ENCODE data around the gene HLA-B.

The HLA-B gene

DNA sequence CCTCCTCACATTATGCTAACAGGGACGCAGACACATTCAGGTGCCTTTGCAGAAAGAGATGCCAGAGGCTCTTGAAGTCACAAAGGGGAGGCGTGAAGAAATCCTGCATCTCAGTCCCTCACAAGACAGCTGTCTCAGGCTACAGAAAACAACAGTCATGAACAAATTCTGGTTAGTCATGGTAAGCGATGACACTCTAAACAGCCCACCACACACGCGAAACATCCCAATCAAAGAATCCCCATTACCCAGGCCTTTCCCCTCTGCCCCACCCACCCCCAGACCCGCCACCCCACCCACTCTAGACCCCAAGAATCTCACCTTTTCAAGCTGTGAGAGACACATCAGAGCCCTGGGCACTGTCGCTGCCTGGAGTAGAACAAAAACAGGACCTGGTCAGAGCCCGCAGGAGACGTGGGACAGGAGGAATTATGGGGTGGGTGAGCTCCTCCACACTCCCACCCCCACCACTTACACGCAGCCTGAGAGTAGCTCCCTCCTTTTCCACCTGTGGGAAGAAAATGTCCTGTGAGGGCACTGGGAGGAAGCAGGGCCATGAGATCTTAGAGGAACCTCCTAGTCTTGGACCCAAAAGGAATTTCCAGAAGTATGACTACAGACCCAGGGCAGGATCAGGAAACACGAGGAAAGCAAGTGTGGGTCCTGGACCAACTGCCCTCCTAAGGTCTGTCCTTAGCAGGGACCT lies 2.7 kb downstream of the HLA-B start:
- H3K4me1 ChIP-seq (ENCODE audit: control insufficient read depth, insufficient read depth, low read length): peaks cover 2% of the 10 kb centered on the region; the same call in 1 of the 2 replicates
- peaks cover 14% of the 10 kb centered on the region for H3K27me3 ChIP-seq (ENCODE audit: control insufficient read depth, insufficient read depth, low read length)
- no CpG with 5 or more reads among the region's 11 CpGs for WGBS (ENCODE audit: insufficient coverage, insufficient read length)
- H3K27ac ChIP-seq (ENCODE audit: low read length): no peak overlapping the region
- H3K4me3 ChIP-seq (ENCODE audit: low read length): no peak overlapping the region
- peaks cover 5% of the 10 kb centered on the region; the same call in 1 of the 2 replicates for H3K36me3 ChIP-seq (ENCODE audit: control insufficient read depth, insufficient read depth, low read length)
- no peaks in the 10 kb centered on the region for H3K9me3 ChIP-seq (ENCODE audit: control insufficient read depth, insufficient read depth, low read length)
- DNase-seq (ENCODE audit: low read depth, low spot score): no peak

- H3K27ac ChIP-seq (ENCODE audit: low read length): no peak overlapping the region
- H3K36me3 ChIP-seq (ENCODE audit: control insufficient read depth, insufficient read depth, low read length): peaks cover 5% of the 10 kb centered on the region; the same call in 1 of the 2 replicates
- no peak for DNase-seq (ENCODE audit: low read depth, low spot score)
- peaks cover 2% of the 10 kb centered on the region; the same call in 1 of the 2 replicates for H3K4me1 ChIP-seq (ENCODE audit: control insufficient read depth, insufficient read depth, low read length)
- no peak overlapping the region for H3K4me3 ChIP-seq (ENCODE audit: low read length)
- no peaks in the 10 kb centered on the region for H3K9me3 ChIP-seq (ENCODE audit: control insufficient read depth, insufficient read depth, low read length)
- no CpG with 5 or more reads among the region's 6 CpGs for WGBS (ENCODE audit: insufficient coverage, insufficient read length)
- H3K27me3 ChIP-seq (ENCODE audit: control insufficient read depth, insufficient read depth, low read length): peaks cover 13% of the 10 kb centered on the region
Observed at GRCh38 chr6:31353384-31353945, 3.5 kb downstream of the HLA-B start.

- no peaks in the 10 kb centered on the region for H3K9me3 ChIP-seq (ENCODE audit: control insufficient read depth, insufficient read depth, low read length)
- peaks cover 5% of the 10 kb centered on the region; the same call in 1 of the 2 replicates for H3K36me3 ChIP-seq (ENCODE audit: control insufficient read depth, insufficient read depth, low read length)
- H3K4me3 ChIP-seq (ENCODE audit: low read length): no peak overlapping the region
- no peak overlapping the region for H3K27ac ChIP-seq (ENCODE audit: low read length)
- peaks cover 11% of the 10 kb centered on the region for H3K27me3 ChIP-seq (ENCODE audit: control insufficient read depth, insufficient read depth, low read length)
- no CpG with 5 or more reads among the region's 6 CpGs for WGBS (ENCODE audit: insufficient coverage, insufficient read length)
- H3K4me1 ChIP-seq (ENCODE audit: control insufficient read depth, insufficient read depth, low read length): peaks cover 2% of the 10 kb centered on the region; the same call in 1 of the 2 replicates
- no peak for DNase-seq (ENCODE audit: low read depth, low spot score)
Observed at GRCh38 chr6:31352683-31353383, 4.1 kb downstream of the HLA-B start.

DNA sequence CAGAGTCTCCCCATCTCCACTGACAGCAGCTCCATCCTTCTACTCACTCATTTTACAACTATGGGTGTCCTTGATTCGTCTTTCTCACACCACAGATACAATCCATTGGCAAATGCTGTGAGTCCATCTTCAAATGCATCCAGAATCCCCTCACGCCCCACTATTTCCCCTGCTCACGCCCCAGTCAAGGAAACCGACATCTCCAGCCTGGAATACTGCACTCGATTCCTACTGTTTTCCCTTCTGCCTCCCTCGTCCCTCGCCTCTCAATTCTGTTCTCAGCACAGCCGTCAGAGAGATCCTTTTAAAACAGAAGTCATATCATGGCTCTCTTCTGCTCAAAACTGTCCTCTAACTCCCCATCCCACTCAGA lies 4.7 kb downstream of the HLA-B start:
- no peak for DNase-seq (ENCODE audit: low read depth, low spot score)
- WGBS (ENCODE audit: insufficient coverage, insufficient read length): no CpG with 5 or more reads among the region's 8 CpGs
- Histone ChIP-seq H3K36me3 (ENCODE audit: control insufficient read depth, insufficient read depth, low read length) (peaks cover 5% of the 10 kb centered on the region; the same call in 1 of the 2 replicates), H3K4me1 (ENCODE audit: control insufficient read depth, insufficient read depth, low read length) (peaks cover 2% of the 10 kb centered on the region; the same call in 1 of the 2 replicates), H3K27ac (ENCODE audit: low read length) (no peak overlapping the region), H3K27me3 (ENCODE audit: control insufficient read depth, insufficient read depth, low read length) (peaks cover 8% of the 10 kb centered on the region; the same call in 1 of the 2 replicates), H3K9me3 (ENCODE audit: control insufficient read depth, insufficient read depth, low read length) (no peaks in the 10 kb centered on the region), H3K4me3 (ENCODE audit: low read length) (no peak overlapping the region)

DNA sequence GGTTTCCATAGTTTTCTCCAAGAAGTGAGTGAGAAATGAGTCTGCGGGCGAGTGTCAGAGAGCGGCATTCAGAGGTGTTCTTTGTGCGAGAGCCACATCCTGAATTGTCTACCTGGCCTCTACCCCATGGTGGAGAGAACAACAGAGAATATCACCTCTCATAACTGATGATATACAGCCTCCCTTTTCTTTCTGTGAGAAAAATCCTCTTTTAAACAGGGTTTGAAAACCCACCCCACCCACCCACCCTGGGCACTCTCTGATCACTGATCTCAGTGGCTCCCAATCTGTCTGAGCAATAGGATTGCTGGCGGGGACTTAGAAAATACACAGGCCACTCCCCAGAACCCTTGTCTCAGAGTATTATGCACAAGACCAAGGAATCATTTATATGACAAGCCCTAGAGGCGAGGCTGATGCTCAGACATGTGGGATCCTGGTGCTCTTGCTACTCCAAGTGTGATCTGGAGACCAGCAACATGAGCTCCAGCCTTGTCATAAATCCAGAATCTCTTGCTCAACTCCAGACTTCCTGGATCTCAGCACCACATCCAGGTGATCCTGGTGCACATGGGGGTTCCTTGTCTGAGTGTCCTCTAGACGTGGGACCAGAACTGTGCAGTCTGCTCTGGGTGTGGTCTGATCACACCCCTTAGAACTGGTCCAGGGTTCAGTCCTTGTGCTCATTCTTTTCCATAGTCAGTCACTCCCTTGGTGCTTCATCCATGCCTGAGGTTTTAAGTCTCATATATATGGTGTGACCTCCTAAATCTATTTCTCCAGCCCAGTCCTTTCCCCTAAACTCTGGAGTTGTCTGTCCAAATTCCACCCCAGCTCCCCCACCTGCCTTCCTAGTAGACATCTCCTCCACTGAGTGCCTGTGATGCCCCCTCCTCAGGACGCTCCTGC lies 5.3 kb downstream of the HLA-B start:
- Histone ChIP-seq H3K27me3 (ENCODE audit: control insufficient read depth, insufficient read depth, low read length) (peaks cover 8% of the 10 kb centered on the region; the same call in 1 of the 2 replicates), H3K27ac (ENCODE audit: low read length) (no peak overlapping the region), H3K9me3 (ENCODE audit: control insufficient read depth, insufficient read depth, low read length) (no peaks in the 10 kb centered on the region), H3K36me3 (ENCODE audit: control insufficient read depth, insufficient read depth, low read length) (peaks cover 1% of the 10 kb centered on the region; the same call in 1 of the 2 replicates), H3K4me1 (ENCODE audit: control insufficient read depth, insufficient read depth, low read length) (peaks cover under 1% of the 10 kb centered on the region; the same call in 1 of the 2 replicates), H3K4me3 (ENCODE audit: low read length) (no peak overlapping the region)
- no CpG with 5 or more reads among the region's 8 CpGs for WGBS (ENCODE audit: insufficient coverage, insufficient read length)
- no peak for DNase-seq (ENCODE audit: low read depth, low spot score)

DNA sequence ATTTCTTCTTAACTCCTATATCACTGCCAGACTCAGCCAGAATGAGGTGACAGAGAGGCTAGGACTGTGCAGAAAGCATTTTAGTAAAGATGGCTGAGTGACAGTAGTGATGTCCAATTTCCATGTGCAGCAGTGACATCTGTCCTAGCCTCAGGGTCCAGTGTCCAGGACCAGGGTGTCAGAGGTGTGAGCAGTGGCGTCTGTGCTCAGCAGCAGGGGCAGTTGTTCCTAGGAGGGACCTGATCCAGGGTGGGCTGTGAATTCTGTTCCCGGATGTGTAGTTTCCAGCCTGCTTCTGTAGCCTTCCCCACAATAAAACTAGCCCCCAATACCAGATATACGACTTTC lies 6.0 kb downstream of the HLA-B start:
- DNase-seq (ENCODE audit: low read depth, low spot score): no peak
- Histone ChIP-seq H3K27me3 (ENCODE audit: control insufficient read depth, insufficient read depth, low read length) (peaks cover 8% of the 10 kb centered on the region; the same call in 1 of the 2 replicates), H3K36me3 (ENCODE audit: control insufficient read depth, insufficient read depth, low read length) (no peaks in the 10 kb centered on the region), H3K4me3 (ENCODE audit: low read length) (no peak overlapping the region), H3K9me3 (ENCODE audit: control insufficient read depth, insufficient read depth, low read length) (no peaks in the 10 kb centered on the region), H3K27ac (ENCODE audit: low read length) (no peak overlapping the region), H3K4me1 (ENCODE audit: control insufficient read depth, insufficient read depth, low read length) (no peaks in the 10 kb centered on the region)
- no CpG with 5 or more reads among the region's 3 CpGs for WGBS (ENCODE audit: insufficient coverage, insufficient read length)

DNA sequence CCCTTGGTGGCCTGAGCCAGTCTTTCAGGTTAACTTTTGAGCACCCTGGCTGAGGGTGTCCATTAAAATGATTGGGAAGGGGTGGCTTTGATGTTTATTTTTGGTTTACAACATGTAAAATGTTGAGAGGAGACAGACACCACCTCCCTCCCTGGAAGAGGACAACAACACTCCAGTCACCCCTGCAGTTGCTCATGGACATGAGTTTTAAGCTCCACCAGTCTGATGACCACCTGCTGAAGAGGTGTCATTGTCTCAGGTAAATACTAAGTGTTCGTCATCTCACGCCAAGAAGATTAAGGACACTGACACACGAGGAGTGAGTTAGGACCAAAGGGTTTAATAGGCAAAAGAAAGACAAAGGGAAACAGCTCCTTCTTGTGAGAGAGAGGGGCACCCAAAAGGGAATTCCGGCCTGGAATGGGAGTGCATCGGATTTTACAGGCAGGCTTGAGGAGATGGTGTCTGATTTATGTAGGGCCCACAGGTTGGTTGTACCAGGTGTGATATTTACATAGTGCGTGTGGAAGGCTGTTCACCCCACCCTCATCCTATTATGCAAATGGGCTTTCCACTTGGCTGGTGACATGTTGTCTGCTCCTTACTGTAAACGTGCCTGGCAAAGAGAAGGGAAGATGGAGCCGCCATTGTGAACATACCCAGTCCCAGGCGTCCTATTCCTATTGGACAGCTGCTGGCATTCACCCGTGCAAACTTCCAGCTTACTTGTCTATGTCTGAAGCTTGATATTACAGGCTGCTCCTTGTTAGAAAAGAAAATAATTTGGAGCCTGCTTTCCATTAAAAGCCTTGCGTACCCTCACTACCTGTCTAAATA lies 6.6 kb downstream of the HLA-B start:
- no peaks in the 10 kb centered on the region for H3K36me3 ChIP-seq (ENCODE audit: control insufficient read depth, insufficient read depth, low read length)
- no peak overlapping the region for H3K27ac ChIP-seq (ENCODE audit: low read length)
- H3K9me3 ChIP-seq (ENCODE audit: control insufficient read depth, insufficient read depth, low read length): no peaks in the 10 kb centered on the region
- no peak for DNase-seq (ENCODE audit: low read depth, low spot score)
- H3K4me1 ChIP-seq (ENCODE audit: control insufficient read depth, insufficient read depth, low read length): no peaks in the 10 kb centered on the region
- WGBS (ENCODE audit: insufficient coverage, insufficient read length): no CpG with 5 or more reads among the region's 11 CpGs
- no peak overlapping the region for H3K4me3 ChIP-seq (ENCODE audit: low read length)
- peaks cover 2% of the 10 kb centered on the region; the same call in 1 of the 2 replicates for H3K27me3 ChIP-seq (ENCODE audit: control insufficient read depth, insufficient read depth, low read length)

DNA sequence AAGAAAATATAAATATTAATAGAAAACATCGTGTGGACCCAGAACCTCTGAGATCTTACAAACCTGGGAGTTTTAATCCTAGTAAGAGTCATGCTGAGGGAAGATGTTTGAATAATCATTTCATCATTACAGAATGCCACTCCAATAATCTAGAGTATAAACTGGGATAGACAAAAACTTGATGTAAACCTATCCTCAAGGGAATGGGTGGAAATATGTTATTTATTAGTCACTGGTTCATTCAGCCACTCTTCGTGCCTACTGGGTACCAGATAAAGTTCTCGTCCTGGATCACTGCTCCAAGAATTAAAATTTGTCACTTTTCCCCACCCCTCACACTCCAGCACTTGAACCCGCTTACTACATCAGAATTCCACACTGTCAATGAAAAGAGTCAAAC lies 7.7 kb downstream of the HLA-B start:
- H3K27me3 ChIP-seq (ENCODE audit: control insufficient read depth, insufficient read depth, low read length): no peaks in the 10 kb centered on the region
- WGBS (ENCODE audit: insufficient coverage, insufficient read length): no CpG with 5 or more reads among the region's 4 CpGs
- no peaks in the 10 kb centered on the region for H3K9me3 ChIP-seq (ENCODE audit: control insufficient read depth, insufficient read depth, low read length)
- H3K4me1 ChIP-seq (ENCODE audit: control insufficient read depth, insufficient read depth, low read length): no peaks in the 10 kb centered on the region
- no peak overlapping the region for H3K27ac ChIP-seq (ENCODE audit: low read length)
- H3K36me3 ChIP-seq (ENCODE audit: control insufficient read depth, insufficient read depth, low read length): no peaks in the 10 kb centered on the region
- no peak for DNase-seq (ENCODE audit: low read depth, low spot score)
- H3K4me3 ChIP-seq (ENCODE audit: low read length): no peak overlapping the region

DNA sequence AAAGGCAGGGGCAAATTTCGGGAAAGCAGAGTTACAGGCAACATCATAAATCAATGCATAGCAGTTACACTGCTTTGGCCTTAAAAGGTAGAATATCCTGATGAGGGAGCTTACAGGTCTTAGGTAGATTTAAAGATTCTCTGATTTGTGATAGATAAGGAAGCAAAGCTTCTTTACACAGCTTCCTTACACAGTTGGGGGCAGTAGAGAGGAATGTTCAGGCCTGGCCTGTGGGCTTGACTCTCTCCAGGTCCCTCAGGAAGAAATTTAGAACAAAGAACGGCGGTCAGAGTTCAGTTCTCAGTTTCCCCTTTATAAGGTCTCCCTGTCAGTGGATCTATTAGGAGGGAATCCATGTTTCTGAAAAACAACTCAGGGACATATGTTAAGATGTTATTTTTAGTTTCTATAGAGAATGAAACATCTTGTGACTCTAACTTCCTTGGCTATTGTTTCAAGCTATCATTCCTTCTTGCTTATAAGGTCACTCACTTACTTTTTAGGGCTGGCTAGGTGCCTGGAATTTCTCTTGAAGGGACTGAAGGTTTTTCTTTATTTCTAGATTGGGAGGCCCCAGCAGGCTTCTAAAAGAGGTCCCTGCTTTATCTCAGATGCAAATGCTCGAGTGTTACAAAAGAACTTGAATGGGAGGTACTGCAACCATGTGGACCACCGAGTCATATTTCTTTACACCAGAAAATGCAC lies 11.8 kb downstream of the HLA-B start:
- Histone ChIP-seq H3K4me3 (ENCODE audit: low read length) (no peak overlapping the region), H3K4me1 (ENCODE audit: control insufficient read depth, insufficient read depth, low read length) (no peaks in the 10 kb centered on the region), H3K27me3 (ENCODE audit: control insufficient read depth, insufficient read depth, low read length) (no peaks in the 10 kb centered on the region), H3K27ac (ENCODE audit: low read length) (no peak overlapping the region), H3K9me3 (ENCODE audit: control insufficient read depth, insufficient read depth, low read length) (no peaks in the 10 kb centered on the region), H3K36me3 (ENCODE audit: control insufficient read depth, insufficient read depth, low read length) (no peaks in the 10 kb centered on the region)
- DNase-seq (ENCODE audit: low read depth, low spot score): no peak
- WGBS (ENCODE audit: insufficient coverage, insufficient read length): no CpG with 5 or more reads among the region's 5 CpGs
